WTC11 (cell line): ENCODE measurements around the gene PVALEF. TPM values are rescaled to one million over a fixed set of nuclear protein-coding genes. Genes with fewer than 3 reads are reported as not detected.

Experiments
- ATAC-seq: fragments of 200-7000 bp; cut with Tn5 transposase; 2 replicates; pipeline ENCODE4 v1.10.0; 2021; ENCODE audit warnings: mild to moderate bottlenecking, moderate library complexity
- CTCF ChIA-PET: fragments of 300-600 bp; sonication (Branson Sonifier 250); formaldehyde crosslinking; loops from one replicate; lab custom pipeline; 2021; ENCODE audit warnings: antibody characterized with exemption; lab: Charles Lee
- POLR2A ChIA-PET: fragments of 350-600 bp; sonication (Branson Sonifier 250); formaldehyde crosslinking; loops from one replicate; lab custom pipeline; 2021; ENCODE audit warnings: antibody characterized with exemption; lab: Charles Lee
- DNase-seq: peaks from one replicate; pipeline ENCODE4 v3.0.0; 2021; ENCODE audit warnings: low spot score
- H3K27ac Mint-ChIP-seq: 2 replicates; pipeline ENCODE4 v1.8.0; 2021; ENCODE audit warnings: mixed read lengths
- H3K27me3 Mint-ChIP-seq: 2 replicates; pipeline ENCODE4 v1.8.0; 2021; ENCODE audit warnings: low read depth, mild to moderate bottlenecking, moderate library complexity, mixed read lengths
- H3K36me3 Mint-ChIP-seq: 2 replicates; pipeline ENCODE4 v1.8.0; 2021; ENCODE audit warnings: mixed read lengths
- H3K4me1 Mint-ChIP-seq: 2 replicates; pipeline ENCODE4 v1.8.0; 2022; ENCODE audit warnings: mixed read lengths
- H3K4me3 Mint-ChIP-seq: 2 replicates; pipeline ENCODE4 v1.8.0; 2021; ENCODE audit warnings: mild to moderate bottlenecking, moderate library complexity, mixed read lengths
- H3K9me3 Mint-ChIP-seq: 2 replicates; pipeline ENCODE4 v1.8.0; 2021; ENCODE audit warnings: mixed read lengths
- CREB1 ChIP-seq: sonication (generic); formaldehyde crosslinking; IDR thresholded peaks from 2 replicates; pipeline ENCODE4 v1.8.0; 2023; ENCODE audit warnings: mild to moderate bottlenecking, missing genetic modification reagents
- GRHL2 ChIP-seq: fragments of 250-450 bp; sonication (Bioruptor Pico); IDR thresholded peaks from 2 replicates; pipeline ENCODE4 v1.8.0; 2022; ENCODE audit warnings: mild to moderate bottlenecking, moderate library complexity; ENCODE audit not compliant: insufficient replicate concordance, severe bottlenecking
- GTF2I ChIP-seq: fragments of 250-450 bp; sonication (Bioruptor Pico); conservative IDR thresholded peaks from 2 replicates; pipeline ENCODE4 v1.4.0; 2021; ENCODE audit warnings: mild to moderate bottlenecking
- MXD4 ChIP-seq: fragments of 250-450 bp; sonication (Bioruptor Pico); IDR thresholded peaks from 2 replicates; pipeline ENCODE4 v1.8.0; 2021; ENCODE audit warnings: mild to moderate bottlenecking, moderate library complexity, borderline replicate concordance
- MYBL2 ChIP-seq: sonication (generic); formaldehyde crosslinking; IDR thresholded peaks from 2 replicates; pipeline ENCODE4 v1.8.1; 2023; ENCODE audit warnings: mild to moderate bottlenecking, moderate library complexity, missing genetic modification reagents
- NFYB ChIP-seq: sonication (generic); formaldehyde crosslinking; conservative IDR thresholded peaks from 2 replicates; pipeline ENCODE4 v1.8.0; 2022; ENCODE audit warnings: low read depth, missing genetic modification reagents
- SP1 ChIP-seq: sonication (generic); formaldehyde crosslinking; conservative IDR thresholded peaks from 2 replicates; pipeline ENCODE4 v1.8.1; 2022; ENCODE audit warnings: missing genetic modification reagents
- ZNF138 ChIP-seq: sonication (generic); formaldehyde crosslinking; conservative IDR thresholded peaks from 2 replicates; pipeline ENCODE4 v1.8.1; 2022; ENCODE audit warnings: mild to moderate bottlenecking, moderate library complexity, missing genetic modification reagents
- ZNF317 ChIP-seq: sonication (generic); formaldehyde crosslinking; IDR thresholded peaks from 2 replicates; pipeline ENCODE4 v1.8.1; 2023; ENCODE audit warnings: low read depth, mild to moderate bottlenecking, moderate library complexity, missing genetic modification reagents, borderline replicate concordance
- ZNF416 ChIP-seq: fragments of 250-450 bp; sonication (Bioruptor Pico); IDR thresholded peaks from 2 replicates; pipeline ENCODE4 v1.9.0; 2021; ENCODE audit warnings: mild to moderate bottlenecking, inconsistent platforms
- total RNA-seq: library from RNA; stranded (reverse); gene quantifications from 3 replicates; pipeline ENCODE4 v1.2.3, GENCODE V29; 2021
- TF ChIP-seq, protein P1 (sequence below): sonication (generic); formaldehyde crosslinking; conservative IDR thresholded peaks from 2 replicates; pipeline ENCODE4 v1.8.1; 2023; ENCODE audit warnings: mild to moderate bottlenecking, low read depth, missing genetic modification reagents, moderate library complexity
- TF ChIP-seq, protein P2 (sequence below): sonication (generic); formaldehyde crosslinking; IDR thresholded peaks from 2 replicates; pipeline ENCODE4 v1.8.1; 2023; ENCODE audit warnings: mild to moderate bottlenecking, missing genetic modification reagents
- TF ChIP-seq, protein P3 (sequence below): sonication (generic); formaldehyde crosslinking; IDR thresholded peaks from 2 replicates; pipeline ENCODE4 v1.8.0; 2023; ENCODE audit warnings: missing genetic modification reagents
- TF ChIP-seq, protein P4 (sequence below): sonication (generic); formaldehyde crosslinking; IDR thresholded peaks from 2 replicates; pipeline ENCODE4 v1.8.1; 2023; ENCODE audit warnings: mild to moderate bottlenecking, missing genetic modification reagents, moderate library complexity

The PVALEF gene
- total RNA-seq, 1 experiment from 2014 or later, result not detected

DNA sequence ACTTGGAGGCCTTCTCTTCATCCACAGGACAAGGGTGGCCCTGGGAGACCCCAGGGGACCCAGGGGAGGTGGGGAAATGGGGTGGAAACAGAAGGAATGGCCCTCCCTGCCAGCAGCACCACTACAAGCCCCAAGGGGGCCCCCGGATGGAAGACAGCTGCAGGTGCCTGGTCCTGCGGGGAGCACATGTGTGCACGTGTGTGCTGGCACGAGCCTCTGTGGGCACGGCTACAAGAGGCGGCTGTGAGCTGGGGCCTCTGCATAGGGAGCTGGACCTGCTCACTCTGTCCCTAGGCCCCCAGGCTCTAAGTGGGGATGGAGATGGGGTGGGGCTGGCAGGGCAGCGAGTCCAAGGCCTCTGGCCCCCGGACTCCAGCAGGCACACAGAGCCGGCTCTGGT, 13.9 kb downstream of the PVALEF start (continued):
- TF ChIP-seq, protein P1, sequence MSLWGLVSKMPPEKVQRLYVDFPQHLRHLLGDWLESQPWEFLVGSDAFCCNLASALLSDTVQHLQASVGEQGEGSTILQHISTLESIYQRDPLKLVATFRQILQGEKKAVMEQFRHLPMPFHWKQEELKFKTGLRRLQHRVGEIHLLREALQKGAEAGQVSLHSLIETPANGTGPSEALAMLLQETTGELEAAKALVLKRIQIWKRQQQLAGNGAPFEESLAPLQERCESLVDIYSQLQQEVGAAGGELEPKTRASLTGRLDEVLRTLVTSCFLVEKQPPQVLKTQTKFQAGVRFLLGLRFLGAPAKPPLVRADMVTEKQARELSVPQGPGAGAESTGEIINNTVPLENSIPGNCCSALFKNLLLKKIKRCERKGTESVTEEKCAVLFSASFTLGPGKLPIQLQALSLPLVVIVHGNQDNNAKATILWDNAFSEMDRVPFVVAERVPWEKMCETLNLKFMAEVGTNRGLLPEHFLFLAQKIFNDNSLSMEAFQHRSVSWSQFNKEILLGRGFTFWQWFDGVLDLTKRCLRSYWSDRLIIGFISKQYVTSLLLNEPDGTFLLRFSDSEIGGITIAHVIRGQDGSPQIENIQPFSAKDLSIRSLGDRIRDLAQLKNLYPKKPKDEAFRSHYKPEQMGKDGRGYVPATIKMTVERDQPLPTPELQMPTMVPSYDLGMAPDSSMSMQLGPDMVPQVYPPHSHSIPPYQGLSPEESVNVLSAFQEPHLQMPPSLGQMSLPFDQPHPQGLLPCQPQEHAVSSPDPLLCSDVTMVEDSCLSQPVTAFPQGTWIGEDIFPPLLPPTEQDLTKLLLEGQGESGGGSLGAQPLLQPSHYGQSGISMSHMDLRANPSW (CRISPR knock-in tag), result no peak
- no peak for TF ChIP-seq ZNF138 (CRISPR knock-in tag)

DNA sequence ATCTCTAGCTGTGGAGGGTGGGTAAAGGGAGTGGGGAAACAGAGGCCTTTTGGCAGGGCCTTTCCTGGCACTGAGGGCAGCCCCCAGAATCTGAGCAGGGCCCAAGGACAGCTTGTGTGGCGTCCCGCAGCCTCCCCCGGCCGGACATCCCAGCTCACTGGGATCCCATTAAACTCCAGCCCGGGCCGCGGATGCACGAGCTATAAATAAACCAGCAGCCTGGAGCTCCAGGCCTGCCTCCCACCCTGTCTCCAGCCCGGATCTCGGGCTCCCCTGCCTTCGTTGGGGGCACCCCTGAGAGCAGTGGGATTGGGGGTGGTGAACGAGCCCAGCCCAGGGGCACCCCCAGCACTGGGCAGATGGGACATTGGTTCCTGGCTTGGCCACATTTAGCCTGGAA, 14.6 kb downstream of the PVALEF start:
- ATAC-seq, result no peak
- H3K4me3 Mint-ChIP-seq, result no peak overlapping the region

DNA sequence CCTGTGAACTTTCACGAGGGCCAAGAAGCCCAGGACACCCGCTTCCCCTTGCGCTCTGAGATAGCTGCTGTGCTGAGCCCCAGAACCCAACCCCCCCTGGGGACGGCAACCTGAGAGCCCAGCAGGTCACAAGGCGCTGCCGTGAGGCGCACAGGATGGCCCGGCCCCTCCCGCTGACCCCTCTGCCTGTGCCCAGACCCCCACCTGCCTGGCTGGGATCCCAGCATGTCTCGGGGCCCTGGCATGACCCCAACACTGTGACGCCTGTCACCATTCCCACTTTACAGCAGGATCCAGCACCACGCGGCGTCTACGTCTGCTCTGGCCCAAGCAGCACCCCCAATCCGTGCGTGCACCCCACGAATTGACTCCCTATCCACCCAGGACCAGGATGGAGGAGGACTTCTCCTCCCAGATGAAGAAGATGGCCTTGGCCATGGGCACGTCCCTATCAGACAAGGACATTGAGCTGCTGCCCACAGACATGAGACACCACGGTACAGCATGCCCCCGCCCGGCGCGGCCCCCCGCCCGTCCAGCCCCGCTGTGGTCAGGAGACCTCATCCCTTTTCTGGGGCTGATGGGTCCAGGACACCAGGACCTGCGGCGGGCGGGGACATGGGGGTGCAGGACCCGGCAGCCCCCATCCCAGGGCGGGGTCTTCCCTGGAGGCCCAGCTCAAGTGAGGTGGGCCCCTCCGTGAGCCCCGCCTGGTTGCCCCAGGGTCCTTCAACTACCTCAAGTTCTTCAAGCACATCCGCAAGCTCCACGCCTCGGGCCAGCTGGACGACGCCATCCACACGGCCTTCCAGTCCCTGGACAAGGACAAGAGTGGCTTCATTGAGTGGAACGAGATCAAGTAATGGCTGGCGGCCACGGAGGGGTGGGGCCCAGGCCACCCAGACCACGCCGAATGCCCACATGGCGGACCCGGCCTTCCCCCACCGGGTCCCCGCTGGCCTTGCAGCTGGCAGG, 15.8 kb downstream of the PVALEF start:
- POLR2A ChIA-PET, result no interaction called here
- DNase-seq, result no peak
- Mint-ChIP-seq H3K27me3 (no peaks in the 10 kb centered on the region), H3K36me3 (no peaks in the 10 kb centered on the region), H3K27ac (no peak overlapping the region), H3K4me1 (no peaks in the 10 kb centered on the region), H3K9me3 (no peaks in the 10 kb centered on the region), H3K4me3 (no peak overlapping the region)
- TF ChIP-seq, protein P2, sequence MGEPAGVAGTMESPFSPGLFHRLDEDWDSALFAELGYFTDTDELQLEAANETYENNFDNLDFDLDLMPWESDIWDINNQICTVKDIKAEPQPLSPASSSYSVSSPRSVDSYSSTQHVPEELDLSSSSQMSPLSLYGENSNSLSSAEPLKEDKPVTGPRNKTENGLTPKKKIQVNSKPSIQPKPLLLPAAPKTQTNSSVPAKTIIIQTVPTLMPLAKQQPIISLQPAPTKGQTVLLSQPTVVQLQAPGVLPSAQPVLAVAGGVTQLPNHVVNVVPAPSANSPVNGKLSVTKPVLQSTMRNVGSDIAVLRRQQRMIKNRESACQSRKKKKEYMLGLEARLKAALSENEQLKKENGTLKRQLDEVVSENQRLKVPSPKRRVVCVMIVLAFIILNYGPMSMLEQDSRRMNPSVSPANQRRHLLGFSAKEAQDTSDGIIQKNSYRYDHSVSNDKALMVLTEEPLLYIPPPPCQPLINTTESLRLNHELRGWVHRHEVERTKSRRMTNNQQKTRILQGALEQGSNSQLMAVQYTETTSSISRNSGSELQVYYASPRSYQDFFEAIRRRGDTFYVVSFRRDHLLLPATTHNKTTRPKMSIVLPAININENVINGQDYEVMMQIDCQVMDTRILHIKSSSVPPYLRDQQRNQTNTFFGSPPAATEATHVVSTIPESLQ, result no peak
- TF ChIP-seq, protein P3, sequence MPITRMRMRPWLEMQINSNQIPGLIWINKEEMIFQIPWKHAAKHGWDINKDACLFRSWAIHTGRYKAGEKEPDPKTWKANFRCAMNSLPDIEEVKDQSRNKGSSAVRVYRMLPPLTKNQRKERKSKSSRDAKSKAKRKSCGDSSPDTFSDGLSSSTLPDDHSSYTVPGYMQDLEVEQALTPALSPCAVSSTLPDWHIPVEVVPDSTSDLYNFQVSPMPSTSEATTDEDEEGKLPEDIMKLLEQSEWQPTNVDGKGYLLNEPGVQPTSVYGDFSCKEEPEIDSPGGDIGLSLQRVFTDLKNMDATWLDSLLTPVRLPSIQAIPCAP (CRISPR knock-in tag), result no peak
- CTCF ChIA-PET, result no interaction called here
- no peak for ATAC-seq

More for the DNA sequence above, 14.6 kb downstream of the PVALEF start:
- H3K9me3 Mint-ChIP-seq, result peaks cover 3% of the 10 kb centered on the region; the same call in 1 of the 2 replicates
- H3K27ac Mint-ChIP-seq, result no peak overlapping the region
- no peak for TF ChIP-seq ZNF317 (CRISPR knock-in tag)
- TF ChIP-seq NFYB (CRISPR knock-in tag), result no peak
- TF ChIP-seq, protein P1 (CRISPR knock-in tag), result no peak
- no peak for TF ChIP-seq MXD4 (CRISPR knock-in tag)
- TF ChIP-seq, protein P4, sequence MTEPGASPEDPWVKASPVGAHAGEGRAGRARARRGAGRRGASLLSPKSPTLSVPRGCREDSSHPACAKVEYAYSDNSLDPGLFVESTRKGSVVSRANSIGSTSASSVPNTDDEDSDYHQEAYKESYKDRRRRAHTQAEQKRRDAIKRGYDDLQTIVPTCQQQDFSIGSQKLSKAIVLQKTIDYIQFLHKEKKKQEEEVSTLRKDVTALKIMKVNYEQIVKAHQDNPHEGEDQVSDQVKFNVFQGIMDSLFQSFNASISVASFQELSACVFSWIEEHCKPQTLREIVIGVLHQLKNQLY (CRISPR knock-in tag), result no peak
- no peak for TF ChIP-seq MYBL2 (CRISPR knock-in tag)
- TF ChIP-seq CREB1 (CRISPR knock-in tag), result no peak
- TF ChIP-seq GRHL2 (CRISPR knock-in tag), result no peak
- TF ChIP-seq ZNF416, result no peak
- TF ChIP-seq GTF2I, result no peak
- TF ChIP-seq SP1 (CRISPR knock-in tag), result no peak
- no peaks in the 10 kb centered on the region for H3K4me1 Mint-ChIP-seq
- no peaks in the 10 kb centered on the region for H3K36me3 Mint-ChIP-seq
- ChIA-PET POLR2A (no interaction called here), CTCF (interaction anchor here (0.6 to 1.8 kb wide), 5 partner anchors 9 to 191 kb away, joined by 3 to 5 read pairs (median 3); no protein-coding TSS in a partner anchor)
- no peaks in the 10 kb centered on the region; the same call in 1 of the 2 replicates for H3K27me3 Mint-ChIP-seq
- DNase-seq, result no peak
